Peyer's patch (tissue), 4 donors: Measurements from ENCODE around the gene ISLR. TPM values are rescaled to one million over a fixed set of nuclear protein-coding genes. Genes with fewer than 3 reads are reported as not detected.
"Not testable (repeated sequence)": the region's sequence is repeated elsewhere in the genome, so short reads cannot be mapped to it uniquely, and the experiment has no call there.

ENCODE experiments used
- DNase-seq, 3 donors: peaks; one replicate each; pipeline ENCODE4 v3.0.0-alpha.2; 2017 to 2019
- H3K27ac ChIP-seq, 4 donors: fragments of 200-600 bp; sonication (generic); one replicate each; pipeline ENCODE4 v1.5.1; 2016 to 2019
- H3K27me3 ChIP-seq, 2 donors: fragments of 200-600 bp; sonication (generic); one replicate each; pipeline ENCODE4 v1.5.1; 2019
- H3K36me3 ChIP-seq, 3 donors: fragments of 200-600 bp; sonication (generic); one replicate each; pipeline ENCODE4 v1.5.1; 2016 to 2019
- H3K4me1 ChIP-seq, 4 donors: fragments of 200-600 bp; sonication (generic); one replicate each; pipeline ENCODE4 v1.5.1; 2016 to 2019
- H3K4me3 ChIP-seq, 4 donors: fragments of 200-600 bp; sonication (generic); 1 replicate in 3 of 4; 2 replicates in 1 of 4; pipeline ENCODE4 v1.5.1; 2016 to 2019; ENCODE audit warnings: mild to moderate bottlenecking in 1 of 4
- H3K9me3 ChIP-seq, 4 donors: fragments of 200-600 bp; sonication (generic); one replicate each; pipeline ENCODE4 v1.5.1; 2016 to 2019; ENCODE audit warnings: mild to moderate bottlenecking in 1 of 4
- POLR2A ChIP-seq, 2 donors: fragments of 450-650 bp; IDR thresholded peaks; one replicate each; pipeline ENCODE4 v1.5.1; 2017; ENCODE audit warnings: antibody characterized with exemption in 2 of 2, mild to moderate bottlenecking in 2 of 2, moderate library complexity in 2 of 2
- total RNA-seq, 4 donors: library from RNA; depleted of rRNA; stranded (reverse); fragments of >200 nt; gene quantifications; one replicate each; pipeline ENCODE4 v1.1.0, GENCODE V29; 2016
- TF ChIP-seq, protein P1 (sequence below), 6 experiments: fragments of 450-650 bp in 4 of 6; fragments of 200-600 bp in 2 of 6; sonication (generic) in 1 of 6; IDR thresholded peaks; one replicate each; pipeline ENCODE4 v1.5.1; 2017 to 2019; ENCODE audit warnings: antibody characterized with exemption in 6 of 6, mild to moderate bottlenecking in 3 of 6, moderate library complexity in 1 of 6

Gene ISLR
- total RNA-seq, 4 donors from 2014 or later: 6.3 to 22.8 (median 17.5) TPM

DNA sequence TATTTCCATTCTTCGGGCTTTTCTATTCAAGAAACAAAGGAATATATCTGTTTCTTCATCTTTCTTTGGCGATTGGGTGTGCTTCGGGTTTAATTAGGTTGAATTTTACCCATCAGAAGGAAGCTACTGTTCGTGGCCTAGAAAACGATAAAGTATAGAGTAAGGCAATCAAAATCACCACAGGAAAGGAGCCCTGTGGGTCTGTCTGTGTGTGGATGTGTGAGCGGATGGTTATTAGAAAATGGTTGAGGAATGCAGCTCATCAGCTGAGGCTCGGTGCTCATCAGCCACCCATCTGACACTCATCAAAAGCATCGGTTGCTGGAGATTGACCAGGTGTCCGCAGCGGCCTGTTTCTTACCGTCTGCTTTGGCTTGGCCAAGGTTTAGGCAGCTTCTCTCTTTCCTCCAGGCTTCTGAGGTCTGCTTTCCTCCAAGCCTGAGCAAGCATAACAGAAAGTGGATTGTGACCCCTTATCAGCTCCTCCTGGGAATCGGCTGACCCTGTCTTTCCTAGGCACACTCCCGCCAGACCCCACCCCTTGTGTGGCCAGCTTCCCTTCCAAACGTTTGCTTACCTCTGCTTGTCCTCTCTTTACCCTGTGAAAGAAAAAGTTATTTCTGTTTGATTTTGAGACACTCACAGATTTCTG is 17.6 kb upstream of the ISLR start:
- peak in 1 of 3 donors; percentile 6 for DNase-seq
- Histone ChIP-seq H3K4me1 (no peaks in the 10 kb centered on the region), H3K9me3 (no peaks in the 10 kb centered on the region), H3K4me3 (no peak overlapping the region), H3K36me3 (no peaks in the 10 kb centered on the region), H3K27ac (no peak overlapping the region), H3K27me3 (no peaks in the 10 kb centered on the region)
- TF ChIP-seq, protein P1, sequence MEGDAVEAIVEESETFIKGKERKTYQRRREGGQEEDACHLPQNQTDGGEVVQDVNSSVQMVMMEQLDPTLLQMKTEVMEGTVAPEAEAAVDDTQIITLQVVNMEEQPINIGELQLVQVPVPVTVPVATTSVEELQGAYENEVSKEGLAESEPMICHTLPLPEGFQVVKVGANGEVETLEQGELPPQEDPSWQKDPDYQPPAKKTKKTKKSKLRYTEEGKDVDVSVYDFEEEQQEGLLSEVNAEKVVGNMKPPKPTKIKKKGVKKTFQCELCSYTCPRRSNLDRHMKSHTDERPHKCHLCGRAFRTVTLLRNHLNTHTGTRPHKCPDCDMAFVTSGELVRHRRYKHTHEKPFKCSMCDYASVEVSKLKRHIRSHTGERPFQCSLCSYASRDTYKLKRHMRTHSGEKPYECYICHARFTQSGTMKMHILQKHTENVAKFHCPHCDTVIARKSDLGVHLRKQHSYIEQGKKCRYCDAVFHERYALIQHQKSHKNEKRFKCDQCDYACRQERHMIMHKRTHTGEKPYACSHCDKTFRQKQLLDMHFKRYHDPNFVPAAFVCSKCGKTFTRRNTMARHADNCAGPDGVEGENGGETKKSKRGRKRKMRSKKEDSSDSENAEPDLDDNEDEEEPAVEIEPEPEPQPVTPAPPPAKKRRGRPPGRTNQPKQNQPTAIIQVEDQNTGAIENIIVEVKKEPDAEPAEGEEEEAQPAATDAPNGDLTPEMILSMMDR (IDR thresholded peaks at IDR 0.05): no peak
- no peak for TF ChIP-seq POLR2A (IDR thresholded peaks at IDR 0.05)

DNA sequence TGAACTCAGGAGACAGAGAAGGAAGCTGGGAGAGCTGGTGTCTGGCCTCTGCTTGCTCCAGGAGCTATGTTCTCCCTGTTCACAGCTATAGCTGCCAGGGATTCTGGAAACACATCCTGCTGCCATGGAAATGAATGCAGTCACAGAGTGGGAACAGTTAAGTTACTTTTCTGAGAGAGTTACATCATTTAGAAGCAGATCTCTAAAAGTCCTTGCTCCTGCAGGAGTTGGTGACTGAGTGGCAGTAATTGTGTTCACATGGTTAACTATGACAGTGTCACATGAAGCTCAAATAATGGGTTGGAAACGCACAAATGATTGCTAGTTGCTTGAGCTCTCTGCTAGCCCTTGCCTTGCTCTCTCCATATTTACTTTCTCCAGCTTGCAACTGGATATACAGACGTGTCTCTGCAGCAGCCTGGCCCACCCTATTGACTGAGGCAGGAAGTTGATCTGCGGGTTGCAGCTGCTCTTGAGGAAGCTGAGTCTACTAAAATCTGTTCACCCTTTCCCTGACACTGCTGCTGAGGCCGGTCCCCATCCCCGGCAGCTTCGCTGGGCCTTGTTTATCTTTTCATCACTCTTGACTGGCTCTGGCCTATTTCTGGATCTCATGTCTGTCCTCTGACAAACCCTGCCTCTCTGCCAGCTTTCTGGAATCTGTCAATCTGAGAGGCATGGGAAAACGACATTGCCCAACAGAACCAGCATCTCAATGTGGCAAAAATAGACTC is 16.7 kb upstream of the ISLR start:
- DNase-seq: peak in 1 of 3 donors; percentile 14
- no peaks in the 10 kb centered on the region for H3K4me1 ChIP-seq
- H3K27ac ChIP-seq: peak overlapping the region in 2 of 4 donors; percentile 4 to 8
- no peaks in the 10 kb centered on the region for H3K27me3 ChIP-seq
- H3K36me3 ChIP-seq: no peaks in the 10 kb centered on the region
- no peak overlapping the region for H3K4me3 ChIP-seq
- TF ChIP-seq, protein P1 (IDR thresholded peaks at IDR 0.05): no peak
- no peak for TF ChIP-seq POLR2A (IDR thresholded peaks at IDR 0.05)
- no peaks in the 10 kb centered on the region for H3K9me3 ChIP-seq

DNA sequence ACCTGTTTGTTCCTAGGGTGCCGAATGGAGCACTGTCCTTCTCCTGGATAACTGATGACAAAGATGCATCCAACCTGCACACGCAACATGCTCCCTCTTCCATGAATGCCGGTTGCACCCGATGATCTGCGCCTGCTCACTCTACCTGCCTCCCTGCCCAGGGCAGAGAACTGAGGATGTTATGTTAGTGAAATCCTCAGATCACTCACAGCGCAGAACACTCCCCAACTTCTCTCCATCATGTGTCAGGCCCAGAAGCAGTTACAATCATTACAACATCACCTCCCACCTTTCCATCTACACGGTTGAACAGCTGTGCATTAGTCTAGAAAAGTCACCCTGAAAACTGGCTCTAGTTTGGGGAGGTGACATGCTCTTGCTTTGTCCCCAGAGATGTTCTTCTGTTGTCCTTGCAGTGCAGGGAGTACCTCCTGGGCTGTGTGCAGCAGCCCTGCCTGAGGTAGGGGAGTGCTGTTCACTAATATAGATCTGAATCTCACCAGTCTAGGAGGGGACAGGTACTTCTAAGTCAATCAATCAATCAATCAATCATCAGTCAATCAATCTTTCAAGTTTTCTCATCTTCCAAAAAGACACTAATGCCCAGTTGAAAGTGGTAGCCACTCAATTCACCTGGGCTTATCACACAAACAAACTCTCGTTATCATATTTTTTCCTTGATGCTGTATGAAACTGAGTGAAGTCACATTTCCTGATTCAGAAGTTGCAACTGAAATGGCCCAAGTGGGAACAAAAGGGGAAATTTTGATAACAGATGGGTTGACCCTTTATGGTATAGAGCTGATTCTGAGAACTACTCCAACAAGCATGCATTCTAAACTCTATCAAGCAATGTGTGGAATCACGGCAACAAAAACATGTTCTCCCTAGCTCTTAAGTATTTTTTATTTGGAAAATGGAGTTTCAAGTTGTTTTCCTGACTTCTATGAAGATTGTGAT is 15.4 kb upstream of the ISLR start:
- Histone ChIP-seq H3K9me3 (no peaks in the 10 kb centered on the region), H3K36me3 (no peaks in the 10 kb centered on the region), H3K4me3 (no peak overlapping the region), H3K27ac (no peak overlapping the region), H3K4me1 (no peaks in the 10 kb centered on the region), H3K27me3 (no peaks in the 10 kb centered on the region)
- no peak for TF ChIP-seq POLR2A (IDR thresholded peaks at IDR 0.05)
- TF ChIP-seq, protein P1 (IDR thresholded peaks at IDR 0.05): no peak
- peak in 1 of 3 donors; percentile 0 for DNase-seq

DNA sequence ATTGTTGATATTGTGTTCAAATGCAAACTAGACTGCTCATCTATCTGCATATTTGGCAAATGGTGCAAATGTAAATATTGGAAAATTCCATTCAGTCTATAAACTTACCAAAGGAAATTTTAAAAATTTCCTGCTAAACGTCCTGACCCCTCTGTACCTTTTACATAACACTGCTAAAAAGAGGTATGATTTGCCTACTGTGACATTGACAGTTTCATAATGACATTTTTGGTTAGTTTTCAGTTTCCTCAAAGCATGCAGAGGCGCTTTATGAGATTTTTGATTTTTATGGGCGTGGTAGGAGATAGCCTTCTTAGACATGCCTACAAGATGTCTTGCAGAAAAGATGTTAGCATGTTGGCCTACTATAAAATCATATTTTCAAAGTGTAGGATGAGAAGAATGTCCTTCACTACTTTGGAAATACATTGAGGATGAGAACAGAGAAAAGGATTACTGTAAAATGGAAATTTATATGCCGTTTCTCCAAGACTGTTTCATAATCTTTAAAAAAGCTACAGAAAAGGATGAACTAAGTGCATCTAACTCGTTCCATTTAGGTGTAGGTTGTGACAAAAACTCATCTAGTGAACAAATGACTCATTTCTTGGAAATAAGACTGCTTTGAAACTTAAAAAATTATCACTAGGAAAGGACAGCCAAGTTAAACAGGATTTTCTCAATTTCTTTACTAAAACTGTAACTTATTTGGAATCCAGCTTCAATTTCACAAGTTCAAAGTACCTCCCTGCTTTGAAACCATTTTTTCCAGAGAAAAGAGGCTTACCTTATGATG is 14.5 kb upstream of the ISLR start:
- Histone ChIP-seq H3K27ac (no peak overlapping the region), H3K4me1 (no peaks in the 10 kb centered on the region), H3K4me3 (no peak overlapping the region), H3K9me3 (no peaks in the 10 kb centered on the region), H3K27me3 (no peaks in the 10 kb centered on the region), H3K36me3 (no peaks in the 10 kb centered on the region)
- TF ChIP-seq, protein P1 (IDR thresholded peaks at IDR 0.05): no peak
- no peak for TF ChIP-seq POLR2A (IDR thresholded peaks at IDR 0.05)
- no peak for DNase-seq

DNA sequence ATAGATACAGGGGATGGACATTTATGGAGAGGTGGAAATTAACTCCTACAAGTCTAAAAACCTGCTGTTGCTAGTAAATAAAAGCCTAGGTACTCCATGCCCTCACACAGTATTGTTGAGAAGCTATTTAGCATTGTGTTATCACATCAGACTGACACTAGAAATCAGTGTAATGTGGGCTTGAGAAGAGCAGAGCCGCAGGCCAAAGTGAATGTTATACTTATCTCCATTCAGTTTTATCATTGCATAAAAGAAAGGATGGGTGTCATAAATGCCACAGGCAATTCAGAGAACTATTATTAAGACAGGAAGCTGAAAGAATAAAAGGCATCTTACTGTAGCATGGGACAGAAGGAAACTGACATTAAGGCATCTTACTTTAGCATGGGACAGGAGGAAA is 13.7 kb upstream of the ISLR start:
- Histone ChIP-seq H3K9me3 (no peaks in the 10 kb centered on the region), H3K4me3 (no peak overlapping the region)
- TF ChIP-seq, protein P1 (IDR thresholded peaks at IDR 0.05): no peak
- no peak for TF ChIP-seq POLR2A (IDR thresholded peaks at IDR 0.05)

DNA sequence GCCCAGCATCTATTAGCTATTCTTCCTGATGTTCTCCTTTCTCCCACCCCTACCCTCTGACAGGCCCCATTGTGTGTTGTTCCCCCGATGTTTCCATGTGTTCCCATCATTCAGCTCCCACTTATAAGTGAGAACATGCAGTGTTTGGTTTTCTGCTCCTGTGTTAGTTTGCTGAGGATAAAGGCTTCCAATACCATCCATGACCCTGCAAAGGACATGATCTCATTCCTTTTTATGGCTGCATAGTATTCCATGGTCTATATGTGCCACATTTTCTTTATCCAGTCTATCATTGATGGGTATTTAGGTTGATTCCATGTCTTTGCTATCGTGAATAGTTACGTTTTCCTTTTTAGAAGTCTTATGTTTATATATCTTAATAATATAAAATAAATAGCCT is 13.1 kb upstream of the ISLR start:
- H3K36me3 ChIP-seq, H3K27me3 ChIP-seq, DNase-seq, H3K4me1 ChIP-seq, H3K27ac ChIP-seq, H3K9me3 ChIP-seq, H3K4me3 ChIP-seq: not testable (repeated sequence)

More for the DNA sequence above, 13.7 kb upstream of the ISLR start:
- DNase-seq: no peak
- H3K27ac ChIP-seq: no peak overlapping the region
- no peaks in the 10 kb centered on the region for H3K36me3 ChIP-seq
- H3K27me3 ChIP-seq: no peaks in the 10 kb centered on the region
- H3K4me1 ChIP-seq: no peaks in the 10 kb centered on the region

DNA sequence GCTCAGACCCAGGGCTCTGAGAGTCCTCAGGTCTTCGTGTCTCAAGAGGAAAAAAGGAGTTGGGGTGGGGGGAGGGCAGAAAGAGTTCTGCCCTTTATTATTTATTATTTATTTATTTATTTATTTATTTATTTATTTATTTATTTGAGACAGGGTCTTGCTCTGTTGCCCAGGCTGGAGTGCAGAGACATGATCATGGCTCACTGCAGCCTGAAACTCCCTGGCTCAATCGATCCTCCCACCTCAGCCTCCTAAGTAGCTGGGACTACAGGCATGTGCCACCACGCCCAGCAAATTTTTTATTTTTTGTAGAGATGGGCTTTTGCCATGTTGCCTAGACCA is 11.3 kb upstream of the ISLR start:
- H3K27me3 ChIP-seq, H3K4me3 ChIP-seq, H3K9me3 ChIP-seq, H3K4me1 ChIP-seq, H3K36me3 ChIP-seq, H3K27ac ChIP-seq: not testable (repeated sequence)
- DNase-seq: peak in 1 of 3 donors; percentile 3
